Panc1 (cell line): Measurements from ENCODE around the gene ZBTB7C. TPM values are rescaled to one million over a fixed set of nuclear protein-coding genes. Genes with fewer than 3 reads are reported as not detected.

Experiments used
- ATAC-seq: fragments of 200-7000 bp; cut with Tn5 transposase; 2 replicates; pipeline ENCODE4 v1.9.1; 2020; ENCODE audit warnings: mild to moderate bottlenecking, moderate library complexity
- BruUV-seq: library from RNA; stranded (reverse); fragments of 400-500 nt; replicated peaks from 2 replicates; lab custom pipeline; 2021; lab: Mats Ljungman, UMichigan
- CTCF ChIA-PET: fragments of 300-600 bp; sonication (Branson Sonifier 250); formaldehyde crosslinking; loops from one replicate; lab custom pipeline; 2022; ENCODE audit warnings: antibody characterized with exemption; lab: Charles Lee
- POLR2A ChIA-PET: fragments of 300-600 bp; sonication (Branson Sonifier 250); formaldehyde crosslinking; loops from one replicate; lab custom pipeline; 2022; ENCODE audit warnings: antibody characterized with exemption; lab: Charles Lee
- DNase-seq: peaks from one replicate; pipeline ENCODE4 v3.0.0-alpha.2; 2010; ENCODE audit warnings: low read depth, low spot score
- H3K27ac ChIP-seq: 2 replicates; pipeline ENCODE4 v1.5.1; 2011; ENCODE audit warnings: mild to moderate bottlenecking, low read length, inconsistent platforms
- H3K27me3 ChIP-seq: fragments of 200-500 bp; sonication (Bioruptor generic); 2 replicates; pipeline ENCODE4 v1.6.0; 2014; ENCODE audit warnings: low read length, inconsistent platforms; ENCODE audit not compliant: control insufficient read depth, insufficient read depth
- H3K36me3 ChIP-seq: fragments of 200-500 bp; sonication (Bioruptor generic); 2 replicates; pipeline ENCODE4 v1.5.1; 2014; ENCODE audit warnings: inconsistent platforms, mild to moderate bottlenecking, low read length, moderate library complexity; ENCODE audit not compliant: control insufficient read depth, insufficient read depth
- H3K4me1 ChIP-seq: 2 replicates; pipeline ENCODE4 v1.5.1; 2011; ENCODE audit warnings: inconsistent platforms, mild to moderate bottlenecking, low read length, moderate library complexity; ENCODE audit not compliant: control insufficient read depth, insufficient read depth
- H3K4me3 ChIP-seq, 2 experiments: 2 replicates each; pipeline ENCODE4 v1.5.1; 2011 to 2012; ENCODE audit warnings: low read depth in 2 of 2, low read length in 2 of 2, mild to moderate bottlenecking in 2 of 2, inconsistent platforms in 1 of 2, moderate library complexity in 1 of 2
- H3K9me3 ChIP-seq: fragments of 200-500 bp; sonication (Bioruptor generic); 2 replicates; pipeline ENCODE4 v1.5.1; 2014; ENCODE audit warnings: low read depth, mild to moderate bottlenecking, inconsistent platforms, low read length, moderate library complexity; ENCODE audit not compliant: control insufficient read depth, insufficient read depth
- POLR2AphosphoS5 ChIP-seq: IDR thresholded peaks from 2 replicates; pipeline ENCODE4 v1.6.1; 2012; ENCODE audit warnings: mild to moderate bottlenecking, low read depth, low read length, moderate library complexity
- REST ChIP-seq, 2 experiments: IDR thresholded peaks; 2 replicates each; pipeline ENCODE4 v1.6.1; 2011 to 2012; ENCODE audit warnings: low read depth in 2 of 2, control low read depth in 1 of 2, low read length in 1 of 2, mild to moderate bottlenecking in 1 of 2, moderate library complexity in 1 of 2; ENCODE audit not compliant: insufficient read depth in 1 of 2
- SIN3A ChIP-seq: IDR thresholded peaks from 2 replicates; pipeline ENCODE4 v1.6.1; 2012; ENCODE audit warnings: low read depth, mild to moderate bottlenecking, low read length, moderate library complexity, borderline replicate concordance; ENCODE audit not compliant: insufficient read depth
- TCF7L2 ChIP-seq: IDR thresholded peaks from 2 replicates; pipeline ENCODE4 v1.6.1; 2011; ENCODE audit warnings: mild to moderate bottlenecking, low read depth, low read length, inconsistent platforms
- in situ Hi-C: cut with HindIII; loops from 2 replicates; pipeline ENCODE4 v1.10.0; 2016; ENCODE audit warnings: low sequenced_read_pairs, low pct_unique_long_range_greater_than_20kb
- intact Hi-C: fragments of 100-400 bp; cut with micrococcal nuclease; formaldehyde crosslinking; loops from one replicate; pipeline ENCODE4 v1.10.0; 2022; ENCODE audit not compliant: unreplicated experiment
- total RNA-seq: library from RNA; stranded (reverse); gene quantifications from one replicate; pipeline ENCODE4 v1.2.1, GENCODE V29; 2021; ENCODE audit not compliant: unreplicated experiment
- TF ChIP-seq, protein P1 (sequence below): fragments of 450-650 bp; IDR thresholded peaks from 2 replicates; pipeline ENCODE4 v1.5.1; 2017; ENCODE audit warnings: mild to moderate bottlenecking

ZBTB7C gene
- total RNA-seq, 1 experiment from 2014 or later: 0.03 TPM

DNA sequence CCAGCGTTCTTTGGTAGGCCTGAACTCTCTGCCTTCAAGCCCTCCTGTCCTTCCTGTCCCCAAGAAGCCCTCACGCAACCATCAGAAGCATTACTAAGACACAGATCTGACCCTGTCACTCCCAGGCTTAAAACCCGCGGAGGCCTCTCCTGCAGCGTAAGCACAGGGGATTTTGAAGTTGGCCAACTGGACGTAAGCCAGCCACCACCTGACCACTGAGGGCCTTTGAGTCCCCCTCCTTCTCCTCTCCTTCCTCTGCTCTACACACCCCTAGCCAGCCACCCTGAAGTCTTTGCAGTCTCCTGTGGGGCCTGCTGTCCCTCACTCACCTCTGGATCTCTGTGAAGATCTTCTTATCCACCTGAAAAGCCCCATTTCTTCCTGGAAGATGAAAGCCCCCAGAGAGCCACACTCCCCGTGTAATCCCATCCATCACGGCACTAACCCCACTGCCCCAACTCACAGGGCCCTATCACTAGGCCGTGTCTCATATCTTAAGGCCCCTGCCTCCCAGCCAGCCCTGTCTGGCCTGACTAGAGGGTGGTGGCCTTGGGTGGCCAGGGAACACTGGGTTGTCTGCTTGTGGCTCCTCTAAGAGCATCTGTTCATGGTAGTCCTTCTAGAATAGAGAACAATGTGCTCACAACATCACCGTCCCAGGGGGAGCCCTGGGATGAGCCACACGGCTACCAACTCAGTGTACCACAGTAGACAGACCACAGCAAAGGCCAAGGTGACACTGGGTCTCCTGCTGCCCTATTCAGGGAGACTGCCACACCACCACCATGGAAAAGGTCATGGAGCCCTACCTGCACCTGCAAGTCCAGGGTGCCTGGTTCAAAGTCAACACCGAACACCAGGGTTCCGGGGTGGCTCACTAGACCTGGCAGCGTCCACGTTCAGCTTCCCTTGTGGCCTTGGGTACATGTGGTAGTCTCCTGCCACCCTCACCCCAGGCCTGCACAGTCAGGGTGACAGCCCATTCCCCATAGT lies 191.6 kb downstream of the ZBTB7C start:
- no peak for DNase-seq
- no peak for ATAC-seq
- intact Hi-C loops: no loop called here
- Histone ChIP-seq H3K27me3 (no peaks in the 10 kb centered on the region), H3K4me1 (no peaks in the 10 kb centered on the region), H3K27ac (no peak overlapping the region), H3K36me3 (no peaks in the 10 kb centered on the region), H3K9me3 (no peaks in the 10 kb centered on the region), H3K4me3 (no peak overlapping the region)
- BruUV-seq: no TSS peak
- ChIA-PET POLR2A (no interaction called here), CTCF (no interaction called here)
- TF ChIP-seq, protein P1, sequence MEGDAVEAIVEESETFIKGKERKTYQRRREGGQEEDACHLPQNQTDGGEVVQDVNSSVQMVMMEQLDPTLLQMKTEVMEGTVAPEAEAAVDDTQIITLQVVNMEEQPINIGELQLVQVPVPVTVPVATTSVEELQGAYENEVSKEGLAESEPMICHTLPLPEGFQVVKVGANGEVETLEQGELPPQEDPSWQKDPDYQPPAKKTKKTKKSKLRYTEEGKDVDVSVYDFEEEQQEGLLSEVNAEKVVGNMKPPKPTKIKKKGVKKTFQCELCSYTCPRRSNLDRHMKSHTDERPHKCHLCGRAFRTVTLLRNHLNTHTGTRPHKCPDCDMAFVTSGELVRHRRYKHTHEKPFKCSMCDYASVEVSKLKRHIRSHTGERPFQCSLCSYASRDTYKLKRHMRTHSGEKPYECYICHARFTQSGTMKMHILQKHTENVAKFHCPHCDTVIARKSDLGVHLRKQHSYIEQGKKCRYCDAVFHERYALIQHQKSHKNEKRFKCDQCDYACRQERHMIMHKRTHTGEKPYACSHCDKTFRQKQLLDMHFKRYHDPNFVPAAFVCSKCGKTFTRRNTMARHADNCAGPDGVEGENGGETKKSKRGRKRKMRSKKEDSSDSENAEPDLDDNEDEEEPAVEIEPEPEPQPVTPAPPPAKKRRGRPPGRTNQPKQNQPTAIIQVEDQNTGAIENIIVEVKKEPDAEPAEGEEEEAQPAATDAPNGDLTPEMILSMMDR: no peak
- TF ChIP-seq POLR2AphosphoS5 (no peak), TCF7L2 (no peak), SIN3A (no peak), REST (IDR thresholded peaks at IDR 0.05; ENCODE audit: insufficient read depth in 1 of 2, low read depth in 2 of 2, low read length in 1 of 2) (no peak)
- in situ Hi-C loops: no loop called here

GRCh38 chr18:48216639-48217257 lies 192.4 kb downstream of the ZBTB7C start:
- no peak for DNase-seq
- Histone ChIP-seq H3K9me3 (no peaks in the 10 kb centered on the region), H3K27me3 (no peaks in the 10 kb centered on the region), H3K4me3 (no peak overlapping the region), H3K36me3 (no peaks in the 10 kb centered on the region), H3K27ac (no peak overlapping the region), H3K4me1 (no peaks in the 10 kb centered on the region)
- ChIA-PET POLR2A (no interaction called here), CTCF (no interaction called here)
- in situ Hi-C loops (no loop called here), intact Hi-C loops (no loop called here)
- TF ChIP-seq POLR2AphosphoS5 (no peak), SIN3A (no peak), REST (IDR thresholded peaks at IDR 0.05; ENCODE audit: insufficient read depth in 1 of 2, low read depth in 2 of 2, low read length in 1 of 2) (no peak), TCF7L2 (no peak)
- TF ChIP-seq, protein P1: no peak
- no peak for ATAC-seq
- BruUV-seq: no TSS peak
